Endothelial cell (in vitro differentiated cells): ENCODE results near the gene ABCA3. TPM values are rescaled to one million over a fixed set of nuclear protein-coding genes. Genes with fewer than 3 reads are reported as not detected.
A peak's percentile ranks its signal among the peaks of the same experiment; 100 is the strongest.

ENCODE experiments used
- DNase-seq: peaks from one replicate; pipeline ENCODE4 v3.0.0; 2021; ENCODE audit warnings: low spot score
- H3K27ac Mint-ChIP-seq: one replicate; pipeline ENCODE4 v1.8.0; 2021; ENCODE audit warnings: mixed read lengths, inconsistent platforms; ENCODE audit not compliant: unreplicated experiment
- H3K27me3 Mint-ChIP-seq: one replicate; pipeline ENCODE4 v1.8.0; 2021; ENCODE audit warnings: mild to moderate bottlenecking, moderate library complexity, mixed read lengths, inconsistent platforms; ENCODE audit not compliant: unreplicated experiment
- H3K36me3 Mint-ChIP-seq: one replicate; pipeline ENCODE4 v1.8.0; 2021; ENCODE audit warnings: mild to moderate bottlenecking, low read depth, mixed read lengths, inconsistent platforms; ENCODE audit not compliant: unreplicated experiment
- H3K4me1 Mint-ChIP-seq: one replicate; pipeline ENCODE4 v1.8.0; 2021; ENCODE audit warnings: mild to moderate bottlenecking, mixed read lengths, inconsistent platforms; ENCODE audit not compliant: unreplicated experiment
- H3K4me3 Mint-ChIP-seq: one replicate; pipeline ENCODE4 v1.8.0; 2021; ENCODE audit warnings: mild to moderate bottlenecking, mixed read lengths, inconsistent platforms; ENCODE audit not compliant: unreplicated experiment
- H3K9me3 Mint-ChIP-seq: one replicate; pipeline ENCODE4 v1.8.0; 2021; ENCODE audit warnings: mixed read lengths, inconsistent platforms; ENCODE audit not compliant: unreplicated experiment
- total RNA-seq: library from RNA; stranded (reverse); fragmentation: NEBNext Ultra II Directional; extraction: Animal tissue kit (Norgen Biotek cat#: 25700); gene quantifications from one replicate; pipeline ENCODE4 v1.2.1, GENCODE V29; 2021; ENCODE audit not compliant: unreplicated experiment
- TF ChIP-seq, protein P1 (sequence below): fragments of 200-600 bp; sonication (generic); IDR thresholded peaks from one replicate; pipeline ENCODE4 v1.5.0; 2021; ENCODE audit warnings: antibody characterized with exemption; ENCODE audit not compliant: unreplicated experiment

The ABCA3 gene
- total RNA-seq, 1 donor from 2014 or later = 10.4 TPM

DNA sequence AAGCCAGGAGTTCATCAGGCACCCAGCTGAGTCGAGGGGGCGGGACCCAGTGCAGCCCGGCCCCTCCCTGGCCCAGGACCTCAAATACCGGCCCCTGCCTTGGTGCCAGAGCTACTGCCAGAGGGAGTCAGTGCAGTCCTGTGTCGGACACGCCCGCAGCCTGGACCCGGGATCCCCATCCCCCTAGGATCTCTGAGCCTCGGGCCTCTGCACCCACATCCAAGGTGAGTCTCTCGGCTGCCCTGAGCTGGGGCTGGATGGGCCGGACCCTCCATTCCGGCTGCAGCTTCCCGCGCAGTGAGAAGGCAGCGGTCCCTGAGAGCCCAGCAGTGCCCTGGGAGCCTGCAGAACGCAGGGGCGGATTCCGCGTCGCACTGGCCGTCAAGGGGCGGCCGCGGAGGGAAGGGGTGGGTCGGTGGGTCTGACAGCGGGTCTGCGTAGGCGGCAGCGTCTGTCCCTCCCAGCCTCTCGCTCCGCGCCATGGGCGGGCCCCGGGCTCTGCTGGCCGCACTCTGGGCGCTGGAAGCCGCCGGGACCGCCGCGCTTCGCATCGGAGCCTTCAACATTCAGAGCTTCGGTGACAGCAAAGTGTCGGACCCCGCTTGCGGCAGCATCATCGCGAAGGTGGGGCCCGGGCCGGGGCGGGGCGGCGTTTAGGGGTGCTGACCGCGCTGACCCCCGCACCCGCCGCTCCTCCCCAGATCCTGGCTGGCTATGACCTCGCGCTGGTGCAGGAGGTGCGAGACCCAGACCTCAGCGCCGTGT, 104.0 kb downstream of the ABCA3 start, which contains the start of gene DNASE1L2:
DNASE1L2 (plus strand) TSS at position 108 of the 765 bp plus-strand sequence; CDS start at position 481, 373 bp downstream.
- H3K4me1 Mint-ChIP-seq = no peaks in the 10 kb centered on the region
- no peak within 1 kb of the TSS for H3K4me3 Mint-ChIP-seq
- TF ChIP-seq, protein P1, sequence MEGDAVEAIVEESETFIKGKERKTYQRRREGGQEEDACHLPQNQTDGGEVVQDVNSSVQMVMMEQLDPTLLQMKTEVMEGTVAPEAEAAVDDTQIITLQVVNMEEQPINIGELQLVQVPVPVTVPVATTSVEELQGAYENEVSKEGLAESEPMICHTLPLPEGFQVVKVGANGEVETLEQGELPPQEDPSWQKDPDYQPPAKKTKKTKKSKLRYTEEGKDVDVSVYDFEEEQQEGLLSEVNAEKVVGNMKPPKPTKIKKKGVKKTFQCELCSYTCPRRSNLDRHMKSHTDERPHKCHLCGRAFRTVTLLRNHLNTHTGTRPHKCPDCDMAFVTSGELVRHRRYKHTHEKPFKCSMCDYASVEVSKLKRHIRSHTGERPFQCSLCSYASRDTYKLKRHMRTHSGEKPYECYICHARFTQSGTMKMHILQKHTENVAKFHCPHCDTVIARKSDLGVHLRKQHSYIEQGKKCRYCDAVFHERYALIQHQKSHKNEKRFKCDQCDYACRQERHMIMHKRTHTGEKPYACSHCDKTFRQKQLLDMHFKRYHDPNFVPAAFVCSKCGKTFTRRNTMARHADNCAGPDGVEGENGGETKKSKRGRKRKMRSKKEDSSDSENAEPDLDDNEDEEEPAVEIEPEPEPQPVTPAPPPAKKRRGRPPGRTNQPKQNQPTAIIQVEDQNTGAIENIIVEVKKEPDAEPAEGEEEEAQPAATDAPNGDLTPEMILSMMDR = no peak
- no peaks in the 10 kb centered on the region for H3K36me3 Mint-ChIP-seq
- no peak within 1 kb of the TSS for H3K27ac Mint-ChIP-seq
- DNase-seq = peak; percentile 48
- H3K27me3 Mint-ChIP-seq = peaks cover 9% of the 10 kb centered on the region
- H3K9me3 Mint-ChIP-seq = no peaks in the 10 kb centered on the region

DNA sequence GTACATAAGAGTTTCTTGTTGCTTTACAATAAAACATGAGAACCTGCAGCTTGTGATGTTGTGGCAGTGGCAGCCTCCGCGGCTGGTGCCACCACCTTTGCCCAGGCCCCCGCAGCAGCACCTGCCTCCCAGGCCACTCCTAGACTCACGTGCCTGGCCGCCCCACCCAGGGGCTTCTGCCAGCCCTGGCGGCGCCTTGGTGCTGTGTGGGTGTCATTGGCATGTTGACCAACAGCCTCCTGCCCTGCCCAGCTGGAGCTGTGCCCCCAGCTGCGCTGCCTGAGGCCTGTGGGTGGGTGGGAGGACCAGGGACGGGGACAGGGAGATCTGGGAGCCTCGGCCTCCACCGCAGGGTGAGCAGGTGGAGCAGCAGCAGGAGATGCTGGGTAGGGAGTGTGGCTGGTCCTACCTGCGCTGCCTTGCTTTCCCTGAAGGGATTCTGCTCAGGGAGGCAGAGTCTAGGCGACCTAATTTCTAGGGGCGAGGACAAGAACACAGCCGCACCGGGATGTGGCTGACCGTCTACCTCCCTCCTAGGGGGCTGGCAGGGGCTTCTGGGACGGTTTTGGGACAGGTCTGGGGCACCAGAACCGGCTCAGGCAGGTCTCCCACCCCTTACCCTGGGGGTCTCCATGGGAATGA, 104.7 kb downstream of the ABCA3 start:
- peaks cover 9% of the 10 kb centered on the region for H3K27me3 Mint-ChIP-seq
- H3K9me3 Mint-ChIP-seq = no peaks in the 10 kb centered on the region
- no peak overlapping the region for H3K27ac Mint-ChIP-seq
- TF ChIP-seq, protein P1 = no peak
- no peak overlapping the region for H3K4me3 Mint-ChIP-seq
- no peaks in the 10 kb centered on the region for H3K4me1 Mint-ChIP-seq
- H3K36me3 Mint-ChIP-seq = no peaks in the 10 kb centered on the region
- DNase-seq = no peak

DNA sequence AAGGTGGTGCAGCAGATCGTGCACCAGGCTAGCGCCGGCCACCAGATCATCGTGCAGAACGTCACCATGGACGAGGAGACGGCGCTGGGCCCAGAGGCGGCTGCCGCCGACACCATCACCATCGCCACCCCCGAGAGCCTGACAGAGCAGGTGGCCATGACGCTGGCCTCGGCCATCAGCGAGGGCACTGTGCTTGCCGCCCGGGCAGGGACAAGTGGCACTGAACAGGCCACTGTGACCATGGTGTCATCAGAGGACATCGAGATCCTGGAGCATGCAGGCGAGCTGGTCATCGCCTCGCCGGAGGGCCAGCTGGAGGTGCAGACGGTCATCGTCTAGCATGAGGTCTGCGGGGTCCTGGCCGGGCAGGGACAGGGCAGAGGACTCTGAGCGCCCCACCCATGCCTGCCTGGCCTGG, 105.3 kb downstream of the ABCA3 start:
- Mint-ChIP-seq H3K27ac (no peak overlapping the region), H3K4me1 (no peaks in the 10 kb centered on the region), H3K9me3 (no peaks in the 10 kb centered on the region), H3K36me3 (no peaks in the 10 kb centered on the region), H3K4me3 (no peak overlapping the region), H3K27me3 (peaks cover 9% of the 10 kb centered on the region)
- TF ChIP-seq, protein P1 = no peak
- DNase-seq = no peak

DNA sequence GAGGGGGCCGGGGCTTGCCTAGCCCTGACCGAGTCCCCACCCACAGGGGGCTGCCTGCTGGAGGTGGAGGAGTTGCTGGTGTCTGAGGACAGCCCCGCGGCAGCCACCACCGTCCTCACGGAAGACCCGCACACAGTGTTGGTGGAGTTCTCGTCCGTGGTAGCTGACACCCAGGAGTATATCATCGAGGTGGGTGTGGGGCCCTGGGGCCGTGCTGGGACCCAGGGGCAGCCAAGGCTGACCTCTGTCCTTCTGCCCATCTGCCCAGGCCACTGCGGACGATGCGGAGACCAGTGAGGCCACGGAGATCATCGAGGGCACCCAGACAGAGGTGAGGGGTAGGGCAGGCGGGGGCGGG, 105.7 kb downstream of the ABCA3 start:
- H3K36me3 Mint-ChIP-seq = no peaks in the 10 kb centered on the region
- H3K9me3 Mint-ChIP-seq = no peaks in the 10 kb centered on the region
- H3K4me3 Mint-ChIP-seq = no peak overlapping the region
- H3K4me1 Mint-ChIP-seq = no peaks in the 10 kb centered on the region
- no peak overlapping the region for H3K27ac Mint-ChIP-seq
- DNase-seq = no peak
- TF ChIP-seq, protein P1 = no peak
- H3K27me3 Mint-ChIP-seq = peaks cover 9% of the 10 kb centered on the region
